Trophoblast cell (in vitro differentiated cells and primary cell): ENCODE data around the gene DIP2B.
A peak's percentile ranks its signal among the peaks of the same experiment; 100 is the strongest.

Experiments used
- DNase-seq, 2 donors: peaks; one replicate each; pipeline ENCODE4 v3.0.0-alpha.2; 2016
- H2AFZ ChIP-seq: 2 replicates; pipeline ENCODE4 v1.6.1; 2013; ENCODE audit warnings: low read length, moderate library complexity, mild to moderate bottlenecking; ENCODE audit not compliant: insufficient read depth, poor library complexity
- H2AK5ac ChIP-seq: 2 replicates; pipeline ENCODE4 v1.6.1; 2013; ENCODE audit warnings: mild to moderate bottlenecking, low read length
- H2BK120ac ChIP-seq: 2 replicates; pipeline ENCODE4 v1.6.1; 2013; ENCODE audit warnings: low read length, mild to moderate bottlenecking, moderate library complexity; ENCODE audit not compliant: insufficient read depth, poor library complexity
- H2BK12ac ChIP-seq: 2 replicates; pipeline ENCODE4 v1.6.1; 2013; ENCODE audit warnings: mild to moderate bottlenecking, low read length, moderate library complexity
- H2BK5ac ChIP-seq: 2 replicates; pipeline ENCODE4 v1.6.1; 2013; ENCODE audit warnings: low read length, low read depth, moderate library complexity, mild to moderate bottlenecking; ENCODE audit not compliant: poor library complexity
- H3K14ac ChIP-seq: 2 replicates; pipeline ENCODE4 v1.6.1; 2013; ENCODE audit warnings: mild to moderate bottlenecking, low read length
- H3K18ac ChIP-seq: 2 replicates; pipeline ENCODE4 v1.6.1; 2013; ENCODE audit warnings: mild to moderate bottlenecking, low read length
- H3K23ac ChIP-seq: 2 replicates; pipeline ENCODE4 v1.6.1; 2013; ENCODE audit warnings: low read length
- H3K27ac ChIP-seq: 2 replicates; pipeline ENCODE4 v1.5.1; 2013; ENCODE audit warnings: low read depth, mild to moderate bottlenecking, inconsistent platforms, low read length, moderate library complexity
- H3K27me3 ChIP-seq: 2 replicates; pipeline ENCODE4 v1.6.1; 2013; ENCODE audit warnings: inconsistent platforms, mild to moderate bottlenecking, low read length, moderate library complexity; ENCODE audit not compliant: insufficient read depth
- H3K36me3 ChIP-seq, 2 experiments: 1 replicate in 1 of 2; 2 replicates in 1 of 2; pipeline ENCODE4 v1.6.1; 2013; ENCODE audit warnings: low read length in 2 of 2, mild to moderate bottlenecking in 2 of 2, moderate library complexity in 1 of 2; ENCODE audit not compliant: insufficient read depth in 2 of 2, control insufficient read depth in 1 of 2
- H3K4ac ChIP-seq: 2 replicates; pipeline ENCODE4 v1.6.1; 2013; ENCODE audit warnings: low read depth, mild to moderate bottlenecking, low read length, moderate library complexity
- H3K4me1 ChIP-seq, 2 experiments: 1 replicate in 1 of 2; 2 replicates in 1 of 2; pipeline ENCODE4 v1.6.1; 2013; ENCODE audit warnings: low read length in 2 of 2, mild to moderate bottlenecking in 2 of 2, moderate library complexity in 1 of 2; ENCODE audit not compliant: insufficient read depth in 2 of 2, control insufficient read depth in 1 of 2
- H3K4me2 ChIP-seq: 2 replicates; pipeline ENCODE4 v1.6.1; 2013; ENCODE audit warnings: inconsistent platforms, mild to moderate bottlenecking, low read length, moderate library complexity
- H3K4me3 ChIP-seq: 2 replicates; pipeline ENCODE4 v1.5.1; 2013; ENCODE audit warnings: mild to moderate bottlenecking, low read depth, low read length, inconsistent platforms
- H3K79me1 ChIP-seq: one replicate; pipeline ENCODE4 v1.6.1; 2013; ENCODE audit warnings: low read length
- H3K79me2 ChIP-seq: 2 replicates; pipeline ENCODE4 v1.6.1; 2013; ENCODE audit warnings: low read length, mild to moderate bottlenecking; ENCODE audit not compliant: control insufficient read depth, insufficient read depth, poor library complexity
- H3K9ac ChIP-seq: 2 replicates; pipeline ENCODE4 v1.6.1; 2013; ENCODE audit warnings: mild to moderate bottlenecking, low read length
- H3K9me3 ChIP-seq: 2 replicates; pipeline ENCODE4 v1.6.1; 2013; ENCODE audit warnings: low read depth, mild to moderate bottlenecking, control low read depth, inconsistent platforms, low read length; ENCODE audit not compliant: insufficient read depth
- H4K12ac ChIP-seq: 2 replicates; pipeline ENCODE4 v1.6.1; 2013; ENCODE audit warnings: low read depth, mild to moderate bottlenecking, low read length, moderate library complexity
- H4K8ac ChIP-seq: 2 replicates; pipeline ENCODE4 v1.6.1; 2013; ENCODE audit warnings: low read depth, mild to moderate bottlenecking, low read length, moderate library complexity
- H4K91ac ChIP-seq: one replicate; pipeline ENCODE4 v1.6.1; 2013; ENCODE audit warnings: low read depth, mild to moderate bottlenecking, low read length, moderate library complexity
- WGBS: extraction: QIAGEN DNeasy Blood & Tissue Kit; methylation state at CpG from one replicate; pipeline ENCODE4 v1.1.7; 2013; ENCODE audit warnings: missing lambda C conversion rate; ENCODE audit not compliant: insufficient read length, insufficient coverage; ENCODE audit errors: extremely low coverage; 5-methylcytosine and 5-hydroxymethylcytosine counted together

The DIP2B gene

DNA sequence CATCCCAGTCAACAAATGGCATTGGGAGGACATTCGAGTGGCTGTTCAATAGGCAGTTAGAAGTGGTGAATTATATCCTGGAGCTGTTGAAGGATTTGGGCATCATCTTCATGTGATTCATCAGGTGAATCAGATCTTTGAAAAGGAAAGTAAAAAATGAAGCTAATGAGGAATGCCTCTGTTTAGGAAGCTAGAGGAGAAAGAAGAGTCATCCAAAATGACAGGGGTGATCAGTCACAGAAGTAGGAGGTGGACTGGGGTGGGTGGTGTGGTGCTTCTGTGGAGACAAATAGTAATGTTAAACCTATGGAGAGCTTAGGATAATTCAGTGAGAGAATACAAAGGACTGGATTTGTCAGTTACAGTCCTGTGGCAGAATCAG is 32.7 kb downstream of the DIP2B start:
- Histone ChIP-seq H3K4me1 (peaks cover 3 to 6% of the 10 kb centered on the region in 2 experiments), H2AFZ (no peak overlapping the region), H3K79me1 (peaks cover 3% of the 10 kb centered on the region), H3K4ac (no peak overlapping the region), H3K23ac (no peak overlapping the region), H3K27me3 (no peaks in the 10 kb centered on the region), H4K12ac (no peak overlapping the region), H3K9ac (no peak overlapping the region), H3K4me2 (no peak overlapping the region), H3K36me3 (peaks cover 2% of the 10 kb centered on the region in 2 experiments), H3K18ac (no peak overlapping the region), H2BK120ac (no peak overlapping the region), H3K9me3 (no peaks in the 10 kb centered on the region), H3K79me2 (peaks cover 9% of the 10 kb centered on the region), H2BK12ac (no peak overlapping the region), H3K14ac (no peak overlapping the region), H2BK5ac (no peak overlapping the region), H4K91ac (no peak overlapping the region), H3K4me3 (no peak overlapping the region), H2AK5ac (no peak overlapping the region), H3K27ac (no peak overlapping the region), H4K8ac (no peak overlapping the region)
- no CpG with 5 or more reads among the region's 1 CpG for WGBS
- DNase-seq: peak in 1 of 2 donors; percentile 35

DNA sequence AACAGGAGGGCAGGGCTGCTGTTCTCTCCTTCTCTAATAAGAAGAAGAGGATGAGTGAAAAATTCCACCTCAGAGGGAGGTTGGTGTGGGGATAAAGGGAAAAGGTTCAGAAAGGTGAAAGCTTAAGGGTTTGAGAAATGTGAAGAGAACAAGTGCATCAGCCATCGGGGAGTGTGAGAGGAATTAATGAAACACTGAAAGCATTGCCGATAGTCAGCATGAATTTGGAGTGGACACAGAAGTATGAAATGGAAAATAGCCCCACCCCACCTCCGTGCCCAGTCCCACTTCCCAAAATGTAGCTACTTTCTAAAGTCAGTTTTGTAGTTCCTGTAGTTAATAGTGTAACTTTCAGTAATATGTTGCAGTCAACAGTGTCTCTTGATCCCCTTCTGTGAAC is 33.4 kb downstream of the DIP2B start:
- no peak overlapping the region for H2BK5ac ChIP-seq
- no CpG with 5 or more reads among the region's 3 CpGs for WGBS
- DNase-seq: no peak
- no peak overlapping the region for H2AFZ ChIP-seq
- H3K18ac ChIP-seq: no peak overlapping the region
- peak overlapping the region; percentile 70 for H3K4ac ChIP-seq
- H2AK5ac ChIP-seq: no peak overlapping the region
- peaks cover 11% of the 10 kb centered on the region for H3K79me2 ChIP-seq
- no peak overlapping the region for H4K91ac ChIP-seq
- H2BK12ac ChIP-seq: no peak overlapping the region
- no peak overlapping the region for H2BK120ac ChIP-seq
- peaks cover 2% of the 10 kb centered on the region in 2 experiments for H3K36me3 ChIP-seq
- H3K79me1 ChIP-seq: peaks cover 2% of the 10 kb centered on the region
- H3K9ac ChIP-seq: no peak overlapping the region
- no peak overlapping the region for H3K23ac ChIP-seq
- no peaks in the 10 kb centered on the region for H3K9me3 ChIP-seq
- H3K27me3 ChIP-seq: no peaks in the 10 kb centered on the region
- no peak overlapping the region for H3K27ac ChIP-seq
- H3K4me1 ChIP-seq: peaks cover 1 to 4% of the 10 kb centered on the region in 2 experiments
- no peak overlapping the region for H4K8ac ChIP-seq
- H4K12ac ChIP-seq: no peak overlapping the region
- no peak overlapping the region for H3K14ac ChIP-seq
- no peak overlapping the region for H3K4me2 ChIP-seq
- H3K4me3 ChIP-seq: no peak overlapping the region

DNA sequence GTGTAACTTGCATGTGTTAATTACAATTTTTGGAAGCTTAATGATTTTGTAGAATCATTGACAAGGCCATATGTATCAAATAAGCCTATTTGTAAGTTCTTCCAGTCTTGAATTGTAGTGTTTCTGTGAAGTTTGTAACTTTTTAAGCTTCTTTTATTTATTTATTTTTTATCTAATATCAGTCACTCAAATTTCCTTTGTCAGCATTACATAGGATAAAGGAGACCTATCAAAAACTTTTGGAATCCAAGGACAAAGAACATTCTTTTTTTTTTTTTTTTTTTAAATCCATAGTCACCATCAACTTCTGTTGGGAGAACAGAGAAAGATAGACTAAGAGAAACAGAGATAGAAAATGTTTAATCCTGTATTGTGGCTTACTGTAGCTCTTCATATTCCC is 36.4 kb downstream of the DIP2B start:
- H3K9ac ChIP-seq: no peak overlapping the region
- H3K4me1 ChIP-seq: no peaks in the 10 kb centered on the region
- H3K27ac ChIP-seq: no peak overlapping the region
- no peak overlapping the region for H2BK5ac ChIP-seq
- H3K79me2 ChIP-seq: peaks cover 14% of the 10 kb centered on the region
- no peaks in the 10 kb centered on the region for H3K9me3 ChIP-seq
- no peak overlapping the region for H2AK5ac ChIP-seq
- no peak overlapping the region for H3K4ac ChIP-seq
- no peak overlapping the region for H3K4me3 ChIP-seq
- no peak overlapping the region for H4K12ac ChIP-seq
- DNase-seq: no peak
- H4K91ac ChIP-seq: no peak overlapping the region
- peaks cover 2% of the 10 kb centered on the region for H3K79me1 ChIP-seq
- H3K4me2 ChIP-seq: no peak overlapping the region
- H3K18ac ChIP-seq: no peak overlapping the region
- H2BK12ac ChIP-seq: no peak overlapping the region
- no peaks in the 10 kb centered on the region for H3K27me3 ChIP-seq
- H3K14ac ChIP-seq: no peak overlapping the region
- no peak overlapping the region for H2AFZ ChIP-seq
- H3K36me3 ChIP-seq: peaks cover under 1 to 1% of the 10 kb centered on the region in 2 experiments
- no peak overlapping the region for H2BK120ac ChIP-seq
- H3K23ac ChIP-seq: no peak overlapping the region
- no peak overlapping the region for H4K8ac ChIP-seq

DNA sequence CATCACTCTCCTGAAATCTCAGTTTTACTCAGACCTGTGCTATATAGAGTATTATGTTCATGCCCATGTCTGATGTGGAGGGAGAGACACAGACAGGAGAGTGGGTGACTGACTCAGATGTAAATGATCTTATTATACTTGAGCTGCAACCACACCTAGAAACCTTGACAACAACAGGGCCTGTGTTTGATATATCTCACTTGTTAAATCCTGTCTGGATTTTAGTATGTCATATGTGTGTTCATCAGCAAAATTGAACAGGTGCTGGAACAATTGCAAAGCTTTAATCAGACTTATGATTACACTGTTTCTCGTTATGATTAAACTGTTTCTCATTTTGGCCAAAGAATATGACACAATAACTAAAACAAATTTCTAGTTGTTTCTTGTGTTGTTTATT is 37.7 kb downstream of the DIP2B start:
- H3K36me3 ChIP-seq: no peaks in the 10 kb centered on the region
- H3K4me1 ChIP-seq: no peaks in the 10 kb centered on the region
- H2BK5ac ChIP-seq: no peak overlapping the region
- no peak for DNase-seq
- H3K9ac ChIP-seq: no peak overlapping the region
- H4K91ac ChIP-seq: no peak overlapping the region
- no peaks in the 10 kb centered on the region for H3K27me3 ChIP-seq
- WGBS: no CpG with 5 or more reads among the region's 1 CpG
- H4K8ac ChIP-seq: no peak overlapping the region
- H3K4me3 ChIP-seq: no peak overlapping the region
- H3K18ac ChIP-seq: no peak overlapping the region
- H3K23ac ChIP-seq: no peak overlapping the region
- H3K14ac ChIP-seq: no peak overlapping the region
- H3K4ac ChIP-seq: no peak overlapping the region
- H4K12ac ChIP-seq: no peak overlapping the region
- H2AK5ac ChIP-seq: no peak overlapping the region
- no peak overlapping the region for H3K4me2 ChIP-seq
- H2BK12ac ChIP-seq: no peak overlapping the region
- H2BK120ac ChIP-seq: no peak overlapping the region
- no peaks in the 10 kb centered on the region for H3K9me3 ChIP-seq
- H3K79me1 ChIP-seq: peaks cover 2% of the 10 kb centered on the region
- H2AFZ ChIP-seq: no peak overlapping the region
- peaks cover 14% of the 10 kb centered on the region for H3K79me2 ChIP-seq
- no peak overlapping the region for H3K27ac ChIP-seq
